ENCODE results near the gene B4GALT6. TPM values are rescaled to one million over a fixed set of nuclear protein-coding genes. Genes with fewer than 3 reads are reported as not detected.

The B4GALT6 gene
- total and polyA plus RNA-seq, 11 donors: 1.3 to 11.9 (median 5.6) TPM

GRCh38 chr18:31688606-31689005 is 4.2 kb upstream of the B4GALT6 start:
- WGBS, 4 donors: 33 to 64% (median 38%) methylated on average over 2 of the region's 2 CpGs

GRCh38 chr18:31686986-31687928 is 2.9 kb upstream of the B4GALT6 start:
- ATAC-seq: no peak
- peaks cover 0 to 13% (median 4%) of the 10 kb centered on the region in 12 donors for H3K4me1 ChIP-seq
- H3K27me3 ChIP-seq: no peaks in the 10 kb centered on the region
- H3K4me3 ChIP-seq: no peak overlapping the region
- 68 to 73% (median 68%) methylated on average over 6 of the region's 6 CpGs for WGBS, 4 donors
- no peak for DNase-seq
- H3K9me3 ChIP-seq: no peaks in the 10 kb centered on the region
- intact Hi-C loops (cut with DNase I): no loop called here
- H3K36me3 ChIP-seq: no peaks in the 10 kb centered on the region
- TF ChIP-seq CTCF (IDR thresholded peaks at IDR 0.05): no peak
- TF ChIP-seq POLR2A (IDR thresholded peaks at IDR 0.05): no peak
- H3K27ac ChIP-seq: no peak overlapping the region

More at GRCh38 chr18:31688606-31689005, 4.2 kb upstream of the B4GALT6 start:
- ATAC-seq (no peak), DNase-seq (no peak)
- Histone ChIP-seq H3K36me3 (no peaks in the 10 kb centered on the region), H3K27ac (no peak overlapping the region), H3K27me3 (no peaks in the 10 kb centered on the region), H3K4me3 (no peak overlapping the region), H3K9me3 (no peaks in the 10 kb centered on the region), H3K4me1 (peaks cover 0 to 13% (median 4%) of the 10 kb centered on the region in 12 donors)
- intact Hi-C loops (cut with DNase I): no loop called here
- TF ChIP-seq POLR2A (IDR thresholded peaks at IDR 0.05): no peak
- no peak for TF ChIP-seq CTCF (IDR thresholded peaks at IDR 0.05)

- Histone ChIP-seq H3K4me1 (peaks cover 0 to 13% (median 4%) of the 10 kb centered on the region in 12 donors), H3K27ac (no peak overlapping the region), H3K4me3 (no peak overlapping the region), H3K9me3 (no peaks in the 10 kb centered on the region), H3K36me3 (no peaks in the 10 kb centered on the region), H3K27me3 (no peaks in the 10 kb centered on the region)
- ATAC-seq (no peak), DNase-seq (no peak)
- no peak for TF ChIP-seq POLR2A (IDR thresholded peaks at IDR 0.05)
- no peak for TF ChIP-seq CTCF (IDR thresholded peaks at IDR 0.05)
- intact Hi-C loops (cut with DNase I): no loop called here
Observed at GRCh38 chr18:31686572-31686971, 2.2 kb upstream of the B4GALT6 start.
